ENCODE measurements around the gene IMMP2L.
A peak's percentile ranks its signal among the peaks of the same experiment; 100 is the strongest.

The IMMP2L gene

DNA sequence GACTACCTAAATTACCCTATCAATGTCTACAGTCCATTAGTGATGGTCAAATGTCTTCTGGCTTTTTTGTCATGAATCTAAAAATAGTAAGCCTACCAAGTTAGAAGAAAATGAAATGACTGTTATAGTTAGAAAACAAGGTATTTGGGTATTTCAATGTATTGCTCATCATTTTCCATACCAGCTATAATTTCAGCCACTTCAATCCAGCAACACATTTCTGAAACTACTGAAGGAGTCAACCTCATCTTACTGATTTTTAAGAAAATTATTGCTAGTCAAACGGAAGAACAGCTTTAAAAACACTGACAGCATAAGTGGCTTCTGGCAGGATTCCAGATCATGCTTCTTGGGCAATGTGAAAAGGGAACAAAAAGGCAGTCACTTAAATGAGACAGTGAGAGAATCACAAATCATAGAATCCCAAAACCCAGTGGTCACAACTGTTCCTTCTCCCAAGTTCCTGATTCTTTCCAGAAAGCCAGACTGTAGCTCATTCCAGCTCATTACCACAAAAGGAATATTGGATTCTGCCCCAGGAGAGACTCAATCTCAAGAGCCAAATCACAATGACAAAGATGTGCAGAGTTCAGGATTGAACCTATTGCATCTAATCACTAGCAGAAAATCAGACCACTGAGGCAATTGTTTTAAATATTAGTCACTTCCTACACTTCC lies 532.6 kb downstream of the IMMP2L start:
- peak; percentile 57 for DNase-seq (ENCODE audit: low read depth)

- no peak for DNase-seq (ENCODE audit: low read depth)
These were observed 533.1 kb downstream of the IMMP2L start for GRCh38 chr7:111029141-111029572.

DNA sequence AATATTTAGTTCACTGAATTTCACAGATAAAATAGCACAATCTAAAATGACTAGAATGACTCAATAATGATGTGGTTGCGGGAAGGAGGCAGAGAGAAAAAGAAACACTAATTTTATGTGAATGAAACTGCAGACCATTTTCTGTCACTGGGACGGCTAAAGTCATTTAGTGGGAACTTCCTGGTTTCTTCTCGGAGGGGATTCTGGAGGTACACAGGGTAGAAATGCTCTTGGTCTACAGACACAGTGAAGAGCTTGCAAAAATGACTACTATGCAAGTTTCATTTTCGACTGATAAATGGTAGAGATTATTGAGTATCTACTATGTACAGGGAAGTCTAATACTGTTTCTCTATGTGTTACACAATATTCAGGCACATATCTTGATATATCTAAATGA lies 534.9 kb downstream of the IMMP2L start:
- no peak for DNase-seq (ENCODE audit: low read depth)

DNA sequence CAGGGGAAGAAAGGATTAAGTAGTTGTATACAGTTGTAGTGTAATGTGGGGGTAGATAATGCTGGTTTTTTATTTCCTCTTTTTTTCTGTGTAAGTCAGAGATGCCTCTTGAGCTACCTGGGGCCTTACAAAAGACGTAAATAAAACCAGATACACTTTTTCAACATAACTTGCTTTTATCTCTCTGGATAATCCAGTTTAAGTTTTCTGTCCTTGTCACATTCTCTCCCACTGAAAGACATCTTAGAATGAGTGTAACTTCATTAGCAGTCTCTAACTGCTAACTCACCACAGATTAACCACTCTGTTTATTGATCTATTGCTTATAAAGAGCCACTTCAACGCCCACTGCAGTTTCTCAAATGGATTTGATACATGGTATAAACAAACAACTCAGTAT lies 535.5 kb downstream of the IMMP2L start:
- no peak for DNase-seq (ENCODE audit: low read depth)

DNA sequence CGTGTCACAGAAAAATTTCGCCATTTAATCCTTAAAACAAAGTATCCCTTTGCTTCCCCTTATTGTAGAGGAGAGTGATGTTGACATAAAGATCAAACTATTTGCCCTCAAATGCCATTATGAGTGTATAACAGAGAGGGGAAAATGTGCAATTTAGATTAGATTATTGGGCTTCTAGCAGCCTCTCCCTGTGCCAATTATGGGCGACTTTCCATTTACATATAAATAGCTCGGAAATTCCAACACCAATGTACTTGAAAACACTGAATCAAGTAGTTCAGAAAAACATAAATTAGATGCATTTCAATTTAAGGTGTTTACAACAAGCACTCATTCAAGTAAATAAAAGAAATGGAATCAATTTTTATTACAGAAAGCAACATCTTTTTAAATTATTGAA lies 535.9 kb downstream of the IMMP2L start:
- DNase-seq (ENCODE audit: low read depth), result no peak

- peak; percentile 34 for DNase-seq (ENCODE audit: low read depth)
These were observed 537.3 kb downstream of the IMMP2L start for GRCh38 chr7:111025006-111025405.

GRCh38 chr7:111018960-111019736 lies 543.1 kb downstream of the IMMP2L start:
- DNase-seq (ENCODE audit: low read depth), result no peak

DNA sequence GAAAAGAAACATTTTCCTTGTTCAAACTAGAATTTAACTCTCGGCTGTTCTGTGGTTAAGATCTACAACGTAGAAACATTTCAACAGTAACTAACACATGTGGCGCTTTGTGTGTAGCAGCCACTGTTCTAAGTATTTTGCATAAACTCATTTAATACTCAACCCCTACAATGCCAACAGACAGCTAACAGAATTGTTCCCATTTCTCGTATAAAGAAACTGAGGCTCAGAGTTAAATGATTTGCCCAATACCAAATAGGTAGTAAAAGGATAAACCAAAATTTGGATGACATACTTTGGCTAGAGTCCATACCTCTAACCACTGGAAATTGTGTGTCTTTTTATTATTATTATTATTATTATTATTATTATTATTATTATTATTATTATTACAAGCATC lies 543.8 kb downstream of the IMMP2L start:
- DNase-seq (ENCODE audit: low read depth), result no peak

- DNase-seq (ENCODE audit: low read depth), result no peak
These were observed 548.2 kb downstream of the IMMP2L start for GRCh38 chr7:111014079-111014478.

GRCh38 chr7:111012799-111013675 lies 549.3 kb downstream of the IMMP2L start:
- DNase-seq (ENCODE audit: low read depth), result peak; percentile 47

- no peak for DNase-seq (ENCODE audit: low read depth)
These were observed 550.1 kb downstream of the IMMP2L start for GRCh38 chr7:111012149-111012548.

DNA sequence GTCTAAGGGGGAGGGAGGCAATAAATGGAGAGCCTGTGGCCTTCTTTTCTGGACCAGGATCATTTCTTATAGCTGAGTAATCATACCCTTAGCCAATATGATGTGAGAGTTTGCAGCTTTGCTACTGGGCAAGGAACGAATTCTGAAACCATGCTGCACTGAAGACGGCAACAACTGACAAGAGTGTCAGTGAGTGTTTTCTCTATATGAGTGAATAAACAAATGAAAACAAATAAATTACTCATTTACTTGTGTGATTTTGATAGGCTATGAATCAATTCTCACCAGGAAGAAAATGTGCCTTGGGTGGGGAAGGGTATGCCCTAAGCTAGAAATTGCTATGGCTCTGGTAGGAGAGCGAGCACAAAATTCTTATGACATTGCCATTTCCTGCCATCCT lies 550.8 kb downstream of the IMMP2L start:
- no peak for DNase-seq (ENCODE audit: low read depth)

DNA sequence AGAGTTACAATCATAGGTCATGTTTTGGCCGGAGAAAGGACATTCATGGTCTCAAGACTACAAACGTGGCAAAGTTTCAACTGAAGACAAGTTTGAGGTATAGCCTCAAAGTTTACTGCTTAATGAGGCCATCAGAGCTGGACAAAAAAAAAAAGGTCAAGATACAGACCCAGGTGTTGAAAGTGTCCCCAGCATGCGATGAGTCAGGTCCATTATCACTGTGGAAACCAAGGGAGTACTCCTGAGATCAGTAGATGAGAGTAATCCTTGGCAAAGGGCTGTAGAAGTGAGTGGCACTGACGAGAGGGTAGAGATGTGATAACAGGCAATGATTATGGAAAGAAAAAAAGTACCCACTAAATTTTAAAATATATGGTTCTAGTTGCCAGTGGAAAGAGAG lies 551.5 kb downstream of the IMMP2L start:
- DNase-seq (ENCODE audit: low read depth), result no peak

- DNase-seq (ENCODE audit: low read depth), result no peak
These were observed 552.7 kb downstream of the IMMP2L start for GRCh38 chr7:111009526-111010040.

- DNase-seq (ENCODE audit: low read depth), result no peak
These were observed 555.6 kb downstream of the IMMP2L start for GRCh38 chr7:111006691-111007090.

DNA sequence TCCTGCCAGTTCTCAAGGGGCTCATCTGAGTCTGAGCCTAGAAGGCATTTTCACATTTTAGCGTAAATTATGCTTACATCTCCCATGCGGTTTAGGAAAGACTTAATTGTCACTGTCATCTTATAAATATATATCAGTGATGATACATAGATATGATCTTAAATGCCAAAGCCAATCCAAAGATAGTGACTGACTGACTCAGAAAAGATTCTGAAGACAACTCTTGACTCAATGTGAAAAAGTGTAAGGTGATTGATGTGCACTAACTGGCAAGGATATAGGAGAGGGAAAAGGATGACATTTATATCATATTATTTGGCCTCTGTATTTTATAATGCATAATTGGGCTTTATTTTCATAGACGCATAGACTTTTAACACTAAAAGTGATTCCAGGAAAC lies 556.3 kb downstream of the IMMP2L start:
- no peak for DNase-seq (ENCODE audit: low read depth)

DNA sequence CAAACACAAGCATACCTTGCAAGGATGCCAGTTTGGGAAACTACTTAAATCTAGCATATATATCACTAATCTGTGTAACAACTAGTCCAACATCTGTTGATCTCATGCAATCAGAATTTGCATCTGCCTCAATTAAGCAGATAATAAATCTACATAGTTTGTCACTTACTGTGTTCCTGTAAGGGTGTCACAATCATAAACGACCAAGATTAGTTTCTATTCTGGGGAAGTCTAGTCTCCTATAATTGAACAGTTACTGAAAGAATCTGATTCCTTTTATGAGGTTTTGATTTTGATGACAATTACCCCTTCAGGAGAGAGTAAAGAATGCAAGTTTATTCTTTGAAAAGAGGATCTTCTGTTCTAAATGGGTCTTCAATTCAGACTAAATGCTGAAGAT lies 556.8 kb downstream of the IMMP2L start:
- DNase-seq (ENCODE audit: low read depth), result no peak

GRCh38 chr7:111004310-111004901 lies 557.9 kb downstream of the IMMP2L start:
- no peak for DNase-seq (ENCODE audit: low read depth)

DNA sequence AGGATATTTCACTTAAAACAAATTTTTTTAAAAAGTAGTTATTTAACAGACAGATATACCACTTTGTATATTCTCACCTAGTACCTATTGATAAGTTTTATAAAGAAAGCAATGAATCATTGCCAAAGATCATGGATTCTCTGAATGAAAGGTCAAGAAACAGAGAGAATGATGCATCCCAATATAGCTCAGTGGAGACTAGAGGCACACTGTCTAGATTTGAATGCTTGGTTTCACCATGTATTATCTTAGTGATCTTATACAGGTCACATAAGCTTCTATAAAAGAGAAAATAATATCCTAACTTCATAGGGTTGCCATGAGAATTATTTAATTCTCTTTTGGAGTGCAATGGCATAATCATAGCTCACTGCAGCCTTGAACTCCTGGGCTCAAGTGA lies 558.4 kb downstream of the IMMP2L start:
- DNase-seq (ENCODE audit: low read depth), result no peak

- DNase-seq (ENCODE audit: low read depth), result no peak
These were observed 568.0 kb downstream of the IMMP2L start for GRCh38 chr7:110994028-110994967.
